Ishikawa (cell line): ENCODE data around the gene ZNF132.

Experiments used
- CEBPB ChIP-seq: IDR thresholded peaks from 2 replicates; pipeline ENCODE4 v1.6.1; 2012
- CREB1 ChIP-seq: IDR thresholded peaks from 2 replicates; pipeline ENCODE4 v1.6.1; 2012; ENCODE audit warnings: low read depth
- EGR1 ChIP-seq: IDR thresholded peaks from 2 replicates; pipeline ENCODE4 v1.6.1; 2012
- EP300 ChIP-seq: IDR thresholded peaks from 2 replicates; pipeline ENCODE4 v1.6.1; 2012; ENCODE audit warnings: borderline replicate concordance
- FOXM1 ChIP-seq: IDR thresholded peaks from 2 replicates; pipeline ENCODE4 v1.6.1; 2012; ENCODE audit warnings: low read depth, borderline replicate concordance
- TAF1 ChIP-seq: IDR thresholded peaks from 2 replicates; pipeline ENCODE4 v1.6.1; 2012; ENCODE audit warnings: low read depth, mild to moderate bottlenecking
- TCF12 ChIP-seq: IDR thresholded peaks from 2 replicates; pipeline ENCODE4 v1.6.1; 2012; ENCODE audit warnings: low read depth
- YY1 ChIP-seq: IDR thresholded peaks from 2 replicates; pipeline ENCODE4 v1.6.1; 2012; ENCODE audit warnings: low read depth
- TF ChIP-seq, protein P1 (sequence below): IDR thresholded peaks from 2 replicates; pipeline ENCODE4 v1.6.1; 2012
- TF ChIP-seq, protein P2 (sequence below): IDR thresholded peaks from 2 replicates; pipeline ENCODE4 v1.6.1; 2012
- TF ChIP-seq, protein P3 (sequence below): IDR thresholded peaks from 2 replicates; pipeline ENCODE4 v1.6.1; 2012; ENCODE audit warnings: low read depth, mild to moderate bottlenecking

DNA sequence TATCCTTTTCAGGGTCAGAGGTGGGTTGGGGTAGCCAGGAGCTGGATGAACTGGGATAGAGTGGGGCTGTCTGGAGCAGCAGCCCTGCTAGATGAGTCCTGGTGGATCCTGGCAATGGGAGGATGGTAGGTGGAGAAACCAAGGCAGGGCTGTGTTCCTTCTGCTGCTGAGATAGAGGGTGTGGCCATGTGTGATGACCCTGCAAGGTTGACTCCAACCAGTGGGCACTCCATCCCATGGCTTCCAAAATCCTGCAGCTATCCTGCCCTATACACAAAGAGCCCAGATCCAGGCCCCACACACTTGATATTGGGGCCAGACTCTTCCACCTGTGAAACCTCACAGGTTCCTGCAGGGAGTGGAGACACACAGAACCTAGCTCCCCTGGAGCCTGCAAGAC is 33.8 kb upstream of the ZNF132 start:
- TF ChIP-seq, protein P1, sequence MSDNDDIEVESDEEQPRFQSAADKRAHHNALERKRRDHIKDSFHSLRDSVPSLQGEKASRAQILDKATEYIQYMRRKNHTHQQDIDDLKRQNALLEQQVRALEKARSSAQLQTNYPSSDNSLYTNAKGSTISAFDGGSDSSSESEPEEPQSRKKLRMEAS, result no peak
- TF ChIP-seq CREB1 (no peak), TAF1 (no peak), EP300 (no peak), YY1 (no peak), EGR1 (no peak), CEBPB (no peak), TCF12 (no peak), FOXM1 (no peak)
- TF ChIP-seq, protein P2, sequence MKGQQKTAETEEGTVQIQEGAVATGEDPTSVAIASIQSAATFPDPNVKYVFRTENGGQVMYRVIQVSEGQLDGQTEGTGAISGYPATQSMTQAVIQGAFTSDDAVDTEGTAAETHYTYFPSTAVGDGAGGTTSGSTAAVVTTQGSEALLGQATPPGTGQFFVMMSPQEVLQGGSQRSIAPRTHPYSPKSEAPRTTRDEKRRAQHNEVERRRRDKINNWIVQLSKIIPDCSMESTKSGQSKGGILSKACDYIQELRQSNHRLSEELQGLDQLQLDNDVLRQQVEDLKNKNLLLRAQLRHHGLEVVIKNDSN, result no peak
- TF ChIP-seq, protein P3, sequence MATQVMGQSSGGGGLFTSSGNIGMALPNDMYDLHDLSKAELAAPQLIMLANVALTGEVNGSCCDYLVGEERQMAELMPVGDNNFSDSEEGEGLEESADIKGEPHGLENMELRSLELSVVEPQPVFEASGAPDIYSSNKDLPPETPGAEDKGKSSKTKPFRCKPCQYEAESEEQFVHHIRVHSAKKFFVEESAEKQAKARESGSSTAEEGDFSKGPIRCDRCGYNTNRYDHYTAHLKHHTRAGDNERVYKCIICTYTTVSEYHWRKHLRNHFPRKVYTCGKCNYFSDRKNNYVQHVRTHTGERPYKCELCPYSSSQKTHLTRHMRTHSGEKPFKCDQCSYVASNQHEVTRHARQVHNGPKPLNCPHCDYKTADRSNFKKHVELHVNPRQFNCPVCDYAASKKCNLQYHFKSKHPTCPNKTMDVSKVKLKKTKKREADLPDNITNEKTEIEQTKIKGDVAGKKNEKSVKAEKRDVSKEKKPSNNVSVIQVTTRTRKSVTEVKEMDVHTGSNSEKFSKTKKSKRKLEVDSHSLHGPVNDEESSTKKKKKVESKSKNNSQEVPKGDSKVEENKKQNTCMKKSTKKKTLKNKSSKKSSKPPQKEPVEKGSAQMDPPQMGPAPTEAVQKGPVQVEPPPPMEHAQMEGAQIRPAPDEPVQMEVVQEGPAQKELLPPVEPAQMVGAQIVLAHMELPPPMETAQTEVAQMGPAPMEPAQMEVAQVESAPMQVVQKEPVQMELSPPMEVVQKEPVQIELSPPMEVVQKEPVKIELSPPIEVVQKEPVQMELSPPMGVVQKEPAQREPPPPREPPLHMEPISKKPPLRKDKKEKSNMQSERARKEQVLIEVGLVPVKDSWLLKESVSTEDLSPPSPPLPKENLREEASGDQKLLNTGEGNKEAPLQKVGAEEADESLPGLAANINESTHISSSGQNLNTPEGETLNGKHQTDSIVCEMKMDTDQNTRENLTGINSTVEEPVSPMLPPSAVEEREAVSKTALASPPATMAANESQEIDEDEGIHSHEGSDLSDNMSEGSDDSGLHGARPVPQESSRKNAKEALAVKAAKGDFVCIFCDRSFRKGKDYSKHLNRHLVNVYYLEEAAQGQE, result no peak
